B cell (primary cell): ENCODE data around the gene PTX4.

ENCODE experiments used
- EZH2 ChIP-seq: IDR thresholded peaks from 2 replicates; pipeline ENCODE4 v1.6.1; 2012; ENCODE audit warnings: borderline replicate concordance, low read depth, mild to moderate bottlenecking, moderate library complexity, low read length; ENCODE audit not compliant: insufficient read depth, poor library complexity, severe bottlenecking
- TF ChIP-seq, protein P1 (sequence below): fragments of 200-600 bp; IDR thresholded peaks from one replicate; pipeline ENCODE4 v1.8.0; 2022; ENCODE audit warnings: antibody characterized with exemption, mild to moderate bottlenecking

DNA sequence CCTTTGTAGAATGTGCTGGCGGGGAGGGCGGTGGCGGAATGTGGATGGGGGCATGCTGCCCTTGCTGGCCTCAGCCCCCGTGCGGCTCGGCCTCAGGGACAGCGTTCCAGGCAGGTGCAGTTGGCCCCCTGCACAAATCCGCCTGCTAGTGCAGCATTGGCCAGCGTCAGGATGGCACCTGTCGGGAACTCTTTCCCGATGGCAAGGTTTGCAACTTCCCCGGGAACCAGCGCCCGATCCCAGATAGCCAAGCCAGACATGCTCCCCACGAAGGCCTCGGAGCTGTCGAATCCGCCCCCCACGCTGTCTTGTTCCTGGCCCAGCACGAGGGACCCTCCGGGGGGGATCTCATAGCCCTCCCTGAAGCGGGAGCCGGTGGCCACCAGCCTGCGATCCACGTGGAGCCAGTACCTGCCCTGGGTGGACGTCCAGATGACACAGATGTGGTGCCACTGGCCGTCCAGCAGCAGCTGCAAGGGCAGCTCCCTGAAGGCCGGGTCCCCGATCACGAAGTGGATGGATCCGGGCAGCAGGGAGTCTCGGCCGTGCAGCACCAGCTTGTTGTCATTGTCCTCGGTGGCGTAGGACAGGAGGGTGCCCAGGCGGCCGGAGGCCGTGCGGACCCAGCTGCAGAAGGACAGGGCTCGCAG, 2.8 kb downstream of the PTX4 start:
- TF ChIP-seq, protein P1, sequence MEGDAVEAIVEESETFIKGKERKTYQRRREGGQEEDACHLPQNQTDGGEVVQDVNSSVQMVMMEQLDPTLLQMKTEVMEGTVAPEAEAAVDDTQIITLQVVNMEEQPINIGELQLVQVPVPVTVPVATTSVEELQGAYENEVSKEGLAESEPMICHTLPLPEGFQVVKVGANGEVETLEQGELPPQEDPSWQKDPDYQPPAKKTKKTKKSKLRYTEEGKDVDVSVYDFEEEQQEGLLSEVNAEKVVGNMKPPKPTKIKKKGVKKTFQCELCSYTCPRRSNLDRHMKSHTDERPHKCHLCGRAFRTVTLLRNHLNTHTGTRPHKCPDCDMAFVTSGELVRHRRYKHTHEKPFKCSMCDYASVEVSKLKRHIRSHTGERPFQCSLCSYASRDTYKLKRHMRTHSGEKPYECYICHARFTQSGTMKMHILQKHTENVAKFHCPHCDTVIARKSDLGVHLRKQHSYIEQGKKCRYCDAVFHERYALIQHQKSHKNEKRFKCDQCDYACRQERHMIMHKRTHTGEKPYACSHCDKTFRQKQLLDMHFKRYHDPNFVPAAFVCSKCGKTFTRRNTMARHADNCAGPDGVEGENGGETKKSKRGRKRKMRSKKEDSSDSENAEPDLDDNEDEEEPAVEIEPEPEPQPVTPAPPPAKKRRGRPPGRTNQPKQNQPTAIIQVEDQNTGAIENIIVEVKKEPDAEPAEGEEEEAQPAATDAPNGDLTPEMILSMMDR = no peak
- TF ChIP-seq EZH2 = no peak
